K562 (cell line): ENCODE data around the gene PLXNB2. TPM values are rescaled to one million over a fixed set of nuclear protein-coding genes. Genes with fewer than 3 reads are reported as not detected.

Experiments used
- ATAC-seq: fragments of 200-7000 bp; cut with Tn5 transposase; 3 replicates; pipeline ENCODE4 v1.9.1; 2020; ENCODE audit warnings: moderate library complexity
- BruUV-seq: library from RNA; stranded (reverse); fragments of 400-500 nt; replicated peaks from 2 replicates; lab custom pipeline; 2021; lab: Mats Ljungman, UMichigan
- CTCF ChIA-PET: fragments of 300-600 bp; formaldehyde crosslinking; extraction: SDS; loops from one replicate; lab custom pipeline; 2021; ENCODE audit warnings: low intra/inter-chr PET ratio; lab: Yijun Ruan, JAX
- POLR2A ChIA-PET: fragments of 300-600, 350-650 bp; sonication (Branson Sonifier 250); formaldehyde crosslinking; extraction: SDS; loops from one replicate; lab custom pipeline; 2021; ENCODE audit warnings: antibody characterized with exemption, inconsistent platforms; lab: Yijun Ruan, JAX
- DNase-seq, 4 experiments: peaks; one replicate each; pipeline versions ENCODE4 v3.0.0 to v3.0.0-alpha.2; 2011 to 2018; ENCODE audit warnings: low spot score in 3 of 4, mixed read lengths in 3 of 4; ENCODE audit errors: extremely low read depth in 1 of 4
- FAIRE-seq: peaks from 2 replicates; lab custom pipeline; 2011; peaks lifted over from hg19 to GRCh38; lab: Jason Lieb, UNC
- H2AFZ ChIP-seq: 2 replicates; pipeline ENCODE4 v1.6.0; 2011; ENCODE audit warnings: low read depth, low read length, control low read depth, inconsistent platforms
- H3K27ac ChIP-seq: fragments of 200-600 bp; 3 replicates; pipeline ENCODE4 v1.8.0; 2011; ENCODE audit warnings: low read depth, mild to moderate bottlenecking, control low read depth, inconsistent platforms, low read length, moderate library complexity, mixed read lengths; ENCODE audit errors: extremely low read depth
- H3K27me3 ChIP-seq, 2 experiments: fragments of 300-600 bp in 1 of 2; 2 replicates in 1 of 2; 3 replicates in 1 of 2; pipeline versions ENCODE4 v1.6.0 to v1.8.0; 2011; ENCODE audit warnings: inconsistent platforms in 2 of 2, low read length in 2 of 2, mild to moderate bottlenecking in 1 of 2, mixed read lengths in 1 of 2, moderate library complexity in 1 of 2; ENCODE audit not compliant: control insufficient read depth in 2 of 2, insufficient read depth in 2 of 2
- H3K36me3 ChIP-seq: fragments of 300-600 bp; 3 replicates; pipeline ENCODE4 v1.8.0; 2011; ENCODE audit warnings: mild to moderate bottlenecking, low read length, inconsistent platforms; ENCODE audit not compliant: control insufficient read depth, insufficient read depth
- H3K4me1 ChIP-seq, 2 experiments: fragments of 200-600 bp in 1 of 2; replicated peaks in 1 of 2; 2 replicates in 1 of 2; 3 replicates in 1 of 2; pipeline versions ENCODE4 v1.5.1 to v1.8.0; 2011; ENCODE audit warnings: inconsistent platforms in 2 of 2, low read length in 2 of 2, mild to moderate bottlenecking in 1 of 2, mixed read lengths in 1 of 2, moderate library complexity in 1 of 2; ENCODE audit not compliant: control insufficient read depth in 2 of 2, insufficient read depth in 2 of 2
- H3K4me2 ChIP-seq: 2 replicates; pipeline ENCODE4 v1.6.1; 2011; ENCODE audit warnings: low read length, control low read depth, inconsistent platforms, mixed read lengths; ENCODE audit not compliant: insufficient read depth
- H3K4me3 ChIP-seq: fragments of 200-600 bp; sonication (generic), shearing (Covaris generic); 2 replicates; pipeline ENCODE4 v1.5.1; 2016; ENCODE audit warnings: control low read depth, inconsistent platforms
- H3K79me2 ChIP-seq: fragments of 200-600 bp; 3 replicates; pipeline ENCODE4 v1.8.0; 2011; ENCODE audit warnings: low read length, inconsistent platforms; ENCODE audit not compliant: control insufficient read depth, insufficient read depth
- H3K9ac ChIP-seq, 2 experiments: 2 replicates each; pipeline versions ENCODE4 v1.6.0 to v1.6.1; 2011; ENCODE audit warnings: low read depth in 2 of 2, low read length in 2 of 2, control low read depth in 1 of 2, inconsistent platforms in 1 of 2, mild to moderate bottlenecking in 1 of 2, mixed read lengths in 1 of 2; ENCODE audit not compliant: insufficient read depth in 1 of 2
- H3K9me1 ChIP-seq: one replicate; pipeline ENCODE4 v1.6.0; 2011; ENCODE audit warnings: inconsistent platforms, mild to moderate bottlenecking, low read length, moderate library complexity; ENCODE audit not compliant: control insufficient read depth, insufficient read depth
- H3K9me3 ChIP-seq: replicated peaks from 2 replicates; pipeline ENCODE4 v1.5.1; 2011; ENCODE audit warnings: low read depth, low read length, inconsistent platforms; ENCODE audit not compliant: control insufficient read depth, insufficient read depth
- H4K20me1 ChIP-seq: replicated peaks from 2 replicates; pipeline ENCODE4 v1.6.1; 2011; ENCODE audit warnings: low read length, inconsistent platforms, mixed read lengths; ENCODE audit not compliant: control insufficient read depth, insufficient read depth
- HNRNPL ChIP-seq: fragments of 200-400 bp; formaldehyde crosslinking; IDR thresholded peaks from 2 replicates; pipeline ENCODE4 v1.6.1; 2017; ENCODE audit warnings: low read depth, mild to moderate bottlenecking, low read length
- KLF16 ChIP-seq: IDR thresholded peaks from 2 replicates; pipeline ENCODE4 v1.6.1; 2016; ENCODE audit warnings: antibody characterized with exemption
- MBD1 ChIP-seq: fragments of 250-450 bp; sonication (Bioruptor Pico); IDR thresholded peaks from 2 replicates; pipeline ENCODE4 v1.8.0; 2022; ENCODE audit warnings: inconsistent platforms
- NONO ChIP-seq, 2 experiments: fragments of 200-400 bp in 1 of 2; fragments of 450-650 bp in 1 of 2; formaldehyde crosslinking in 1 of 2; IDR thresholded peaks; 2 replicates each; pipeline ENCODE4 v1.6.1; 2017; ENCODE audit warnings: low read depth in 2 of 2, mild to moderate bottlenecking in 2 of 2, moderate library complexity in 2 of 2, low read length in 1 of 2
- POLR2G ChIP-seq: fragments of 200-400 bp; formaldehyde crosslinking; IDR thresholded peaks from 2 replicates; pipeline ENCODE4 v1.6.1; 2017; ENCODE audit warnings: low read depth, mild to moderate bottlenecking, antibody characterized with exemption, low read length, moderate library complexity
- PRPF4 ChIP-seq: fragments of 200-400 bp; formaldehyde crosslinking; IDR thresholded peaks from one replicate; pipeline ENCODE4 v1.6.1; 2017; ENCODE audit warnings: low read length, low read depth, mild to moderate bottlenecking; ENCODE audit not compliant: insufficient read depth, poor library complexity, severe bottlenecking
- RBM17 ChIP-seq: fragments of 200-400 bp; formaldehyde crosslinking; IDR thresholded peaks from 2 replicates; pipeline ENCODE4 v1.6.1; 2017; ENCODE audit warnings: low read depth, mild to moderate bottlenecking, low read length, borderline replicate concordance
- RBM22 ChIP-seq: fragments of 200-400 bp; formaldehyde crosslinking; IDR thresholded peaks from 2 replicates; pipeline ENCODE4 v1.6.1; 2018; ENCODE audit warnings: low read length, low read depth; ENCODE audit not compliant: poor library complexity, severe bottlenecking
- TCF7L2 ChIP-seq: fragments of 150-350 bp; IDR thresholded peaks from 2 replicates; pipeline ENCODE4 v1.6.1; 2016; ENCODE audit warnings: low read depth, mild to moderate bottlenecking, low read length, moderate library complexity
- ZBTB33 ChIP-seq: sonication (generic); formaldehyde crosslinking; IDR thresholded peaks from 2 replicates; pipeline ENCODE4 v1.8.1; 2023; ENCODE audit warnings: mild to moderate bottlenecking, missing genetic modification reagents
- ZFX ChIP-seq: sonication (generic); formaldehyde crosslinking; IDR thresholded peaks from 2 replicates; pipeline ENCODE4 v1.8.0; 2022; ENCODE audit warnings: mild to moderate bottlenecking, missing genetic modification reagents, moderate library complexity
- ZNF609 ChIP-seq: sonication (generic); formaldehyde crosslinking; IDR thresholded peaks from 2 replicates; pipeline ENCODE4 v1.8.1; 2023; ENCODE audit warnings: missing genetic modification reagents, mild to moderate bottlenecking, borderline replicate concordance
- WGBS: fragments of 100-300 bp; shearing (Covaris generic); methylation state at CpG from one replicate; pipeline ENCODE4 v1.1.6; 2016; ENCODE audit warnings: low coverage, mixed read lengths; ENCODE audit not compliant: insufficient coverage; ENCODE audit errors: missing lambda C conversion rate; 5-methylcytosine and 5-hydroxymethylcytosine counted together
- in situ Hi-C: fragments of 300-500 bp; cut with MboI; formaldehyde crosslinking; loops from 4 replicates; pipeline ENCODE4 v1.15.0; 2018; ENCODE audit warnings: inconsistent platforms, mixed read lengths
- intact Hi-C: fragments of 100-400 bp; cut with micrococcal nuclease; formaldehyde crosslinking; loops from 2 replicates; pipeline ENCODE4 v1.14.2; 2022
- polyA plus RNA-seq, 8 experiments: library from polyadenylated mRNA; depleted of rRNA in 4 of 8; stranded (reverse) in 5 of 8; unstranded in 3 of 8; fragments of >200 nt; fragmentation: Nextera tagmentation in 2 of 8; fragmentation: Illumina TruSeq in 1 of 8; extraction: Ambion mirVana in 2 of 8; extraction: Trizol in 1 of 8; gene quantifications; 2 replicates each; pipeline versions ENCODE4 v1.2.1 to v1.2.3, GENCODE V29; 2011 to 2014; ENCODE audit warnings: inconsistent platforms in 1 of 8, missing spikeins in 1 of 8
- total RNA-seq, 7 experiments: library from RNA; depleted of rRNA in 6 of 7; stranded (reverse); fragments of >200 nt in 6 of 7; fragmentation: Illumina TruSeq in 2 of 7; extraction: Trizol in 2 of 7; gene quantifications; 2 replicates each; pipeline versions ENCODE4 v1.2.1 to v1.2.3, GENCODE V29; 2011 to 2021; ENCODE audit warnings: low replicate concordance in 1 of 7

The PLXNB2 gene
- total and polyA plus RNA-seq, 9 of the 15 experiments (the other 6 are each of a cell fraction or from before 2014, with no cell fraction given), result 0.15 to 45.1 (median 13.6) TPM

- no peaks in the 10 kb centered on the region for H3K79me2 ChIP-seq
- peaks cover 37% of the 10 kb centered on the region; the same call in 1 of the 3 replicates for H3K36me3 ChIP-seq
- no peaks in the 10 kb centered on the region for H4K20me1 ChIP-seq
- H3K9me1 ChIP-seq, result no peaks in the 10 kb centered on the region
- no peak overlapping the region for H3K4me3 ChIP-seq
- no peak overlapping the region for H3K27ac ChIP-seq
- in situ Hi-C loops (no loop called here), intact Hi-C loops (no loop called here)
- ChIA-PET CTCF (interaction anchor here (0.6 to 2.4 kb wide), 4 partner anchors 51 to 67 kb away, joined by 3 to 8 read pairs (median 4); partner anchors contain the start of genes DENND6B and PPP6R2), POLR2A (no interaction called here)
- no peak for FAIRE-seq
- H2AFZ ChIP-seq, result no peak overlapping the region
- H3K4me1 ChIP-seq, result peaks cover 0 to 41% of the 10 kb centered on the region in 2 experiments; a peak in 3 of 5 replicates
- H3K9ac ChIP-seq, result no peak overlapping the region
- 77% methylated on average over 18 of the region's 25 CpGs for WGBS
- no peak overlapping the region for H3K4me2 ChIP-seq
- DNase-seq, result peak in 2 of 4 experiments; percentile 21 to 41
- no peaks in the 10 kb centered on the region for H3K9me3 ChIP-seq
- no TSS peak for BruUV-seq
- peak; percentile 32 for ATAC-seq
- no peaks in the 10 kb centered on the region for H3K27me3 ChIP-seq
- TF ChIP-seq NONO (IDR thresholded peaks at IDR 0.05; ENCODE audit: low read depth in 2 of 2, low read length in 1 of 2) (no peak), ZBTB33 (CRISPR knock-in tag) (peak; percentile 82), PRPF4 (peak; percentile 74), MBD1 (CRISPR knock-in tag) (no peak), HNRNPL (peak; percentile 80), POLR2G (0 out of 2 replicates have a peak, but pooled peaks have one; percentile 16), TCF7L2 (no peak), RBM17 (no peak), KLF16 (no peak), ZFX (CRISPR knock-in tag) (no peak), RBM22 (peak; percentile 47), ZNF609 (no peak)
These were observed 31.3 kb downstream of the PLXNB2 start for GRCh38 chr22:50276143-50276542.
